SK-N-MC (cell line): Measurements from ENCODE around the gene MYOCD.

Experiments
- EZH2 ChIP-seq: fragments of 200-600 bp; sonication (generic); IDR thresholded peaks from one replicate; pipeline ENCODE4 v1.6.1; 2017; ENCODE audit warnings: antibody characterized with exemption
- FOXP2 ChIP-seq: optimal IDR thresholded peaks from 2 replicates; pipeline ENCODE3; 2011; ENCODE audit warnings: mild to moderate bottlenecking, moderate library complexity; ENCODE audit not compliant: insufficient read depth; ENCODE audit errors: extremely low read length, control extremely low read depth
- POLR2AphosphoS5 ChIP-seq: IDR thresholded peaks from 2 replicates; pipeline ENCODE4 v1.6.1; 2012; ENCODE audit warnings: mild to moderate bottlenecking, low read depth, low read length, borderline replicate concordance

DNA sequence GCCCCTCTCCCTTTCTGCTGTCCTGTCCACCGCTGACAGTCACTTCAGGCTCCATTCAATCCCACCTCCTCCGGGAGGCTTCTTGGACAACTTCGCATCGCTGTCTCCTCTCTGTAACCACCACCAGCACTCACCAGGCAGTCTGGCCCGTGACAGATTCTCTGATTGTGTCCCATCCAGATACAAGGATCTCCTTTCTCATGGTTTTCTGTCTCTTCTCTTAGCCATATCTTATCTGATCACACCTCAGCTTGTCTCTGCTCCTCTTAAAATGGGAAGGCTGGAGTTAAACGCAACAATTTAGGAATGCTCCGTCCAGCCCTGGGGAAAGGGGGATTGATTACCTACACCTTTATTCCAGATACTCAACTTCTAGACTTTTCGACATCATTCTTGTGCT is 66.7 kb downstream of the MYOCD start:
- TF ChIP-seq POLR2AphosphoS5 (no peak), EZH2 (no peak), FOXP2 (no peak)
